ENCODE results near the gene OSM.

The OSM gene

DNA sequence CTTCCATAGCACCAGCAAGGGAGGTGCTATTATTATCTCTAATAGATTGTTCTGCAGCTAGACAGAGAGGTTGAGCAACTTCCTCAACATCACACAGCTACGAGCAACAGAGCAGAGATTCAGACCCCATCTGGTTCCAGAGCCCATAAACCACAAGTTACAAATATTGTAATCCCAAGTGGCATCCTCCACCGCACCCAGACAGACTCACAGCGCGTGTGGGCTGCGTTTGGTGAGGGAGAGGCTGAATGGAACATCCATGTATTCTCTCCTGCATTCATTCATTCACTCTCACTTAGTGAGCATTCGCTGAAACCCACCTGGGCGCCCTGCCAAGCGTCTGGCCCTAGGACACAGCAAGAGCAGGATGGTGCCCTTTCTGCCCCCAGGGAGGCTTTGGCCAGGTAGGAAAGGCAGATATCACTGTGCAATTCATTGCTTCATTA is 53.6 kb downstream of the OSM start:
- no peak overlapping the region for H3K4me2 ChIP-seq (ENCODE audit: low read length)
- H4K20me1 ChIP-seq (ENCODE audit: insufficient read depth, low read length), result no peaks in the 10 kb centered on the region
- no peaks in the 10 kb centered on the region for H3K36me3 ChIP-seq (replicated peaks; ENCODE audit: low read depth, low read length)
- no peak overlapping the region for H2AFZ ChIP-seq (ENCODE audit: low read depth, low read length)
- peaks cover 6% of the 10 kb centered on the region for H3K4me1 ChIP-seq (ENCODE audit: low read length)
- no peaks in the 10 kb centered on the region for H3K9me3 ChIP-seq (ENCODE audit: insufficient read depth, low read length)
- H3K9ac ChIP-seq (ENCODE audit: low read length), result no peak overlapping the region
- peaks cover 33% of the 10 kb centered on the region for H3K27me3 ChIP-seq (ENCODE audit: low read depth, low read length)
- H3K27ac ChIP-seq (ENCODE audit: low read length), result no peak overlapping the region
- no peak for TF ChIP-seq EZH2phosphoT487 (IDR thresholded peaks at IDR 0.05; ENCODE audit: low read depth)
- TF ChIP-seq, protein P1, sequence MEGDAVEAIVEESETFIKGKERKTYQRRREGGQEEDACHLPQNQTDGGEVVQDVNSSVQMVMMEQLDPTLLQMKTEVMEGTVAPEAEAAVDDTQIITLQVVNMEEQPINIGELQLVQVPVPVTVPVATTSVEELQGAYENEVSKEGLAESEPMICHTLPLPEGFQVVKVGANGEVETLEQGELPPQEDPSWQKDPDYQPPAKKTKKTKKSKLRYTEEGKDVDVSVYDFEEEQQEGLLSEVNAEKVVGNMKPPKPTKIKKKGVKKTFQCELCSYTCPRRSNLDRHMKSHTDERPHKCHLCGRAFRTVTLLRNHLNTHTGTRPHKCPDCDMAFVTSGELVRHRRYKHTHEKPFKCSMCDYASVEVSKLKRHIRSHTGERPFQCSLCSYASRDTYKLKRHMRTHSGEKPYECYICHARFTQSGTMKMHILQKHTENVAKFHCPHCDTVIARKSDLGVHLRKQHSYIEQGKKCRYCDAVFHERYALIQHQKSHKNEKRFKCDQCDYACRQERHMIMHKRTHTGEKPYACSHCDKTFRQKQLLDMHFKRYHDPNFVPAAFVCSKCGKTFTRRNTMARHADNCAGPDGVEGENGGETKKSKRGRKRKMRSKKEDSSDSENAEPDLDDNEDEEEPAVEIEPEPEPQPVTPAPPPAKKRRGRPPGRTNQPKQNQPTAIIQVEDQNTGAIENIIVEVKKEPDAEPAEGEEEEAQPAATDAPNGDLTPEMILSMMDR (IDR thresholded peaks at IDR 0.05; ENCODE audit: low read depth, low read length), result no peak
- H3K79me2 ChIP-seq (ENCODE audit: low read length), result no peaks in the 10 kb centered on the region
- H3K4me3 ChIP-seq (ENCODE audit: low read length), result no peak overlapping the region

Measured in OCI-LY3 (cell line).